Measurements from ENCODE around the gene LMAN1L. TPM values are rescaled to one million over a fixed set of nuclear protein-coding genes. Genes with fewer than 3 reads are reported as not detected.

LMAN1L gene
- total RNA-seq, 4 donors from 2014 or later: 0.29 to 1.3 TPM; not detected in 2

- no peak overlapping the region for H3K4me3 ChIP-seq (ENCODE audit: low read depth, poor library complexity, severe bottlenecking)
- TF ChIP-seq POLR2A (IDR thresholded peaks at IDR 0.05): no peak
- TF ChIP-seq CTCF (IDR thresholded peaks at IDR 0.05): no peak
- 79% methylated on average over 4 of the region's 4 CpGs for WGBS, 2 donors
- DNase-seq (ENCODE audit: low spot score in 2 of 2): no peak
- intact Hi-C loops (cut with DNase I; ENCODE audit: low total_unique reads): no loop called here
These were observed 36.7 kb upstream of the LMAN1L start for GRCh38 chr15:74775894-74776293.

GRCh38 chr15:74776821-74777768 lies 35.5 kb upstream of the LMAN1L start:
- TF ChIP-seq POLR2A (IDR thresholded peaks at IDR 0.05) (no peak), CTCF (IDR thresholded peaks at IDR 0.05) (no peak)
- H3K4me3 ChIP-seq (ENCODE audit: low read depth, poor library complexity, severe bottlenecking): no peak overlapping the region
- no peak for DNase-seq (ENCODE audit: low spot score in 2 of 2)
- WGBS, 2 donors: 42 to 44% methylated on average over 13 of the region's 13 CpGs
- intact Hi-C loops (cut with DNase I; ENCODE audit: low total_unique reads): no loop called here

DNA sequence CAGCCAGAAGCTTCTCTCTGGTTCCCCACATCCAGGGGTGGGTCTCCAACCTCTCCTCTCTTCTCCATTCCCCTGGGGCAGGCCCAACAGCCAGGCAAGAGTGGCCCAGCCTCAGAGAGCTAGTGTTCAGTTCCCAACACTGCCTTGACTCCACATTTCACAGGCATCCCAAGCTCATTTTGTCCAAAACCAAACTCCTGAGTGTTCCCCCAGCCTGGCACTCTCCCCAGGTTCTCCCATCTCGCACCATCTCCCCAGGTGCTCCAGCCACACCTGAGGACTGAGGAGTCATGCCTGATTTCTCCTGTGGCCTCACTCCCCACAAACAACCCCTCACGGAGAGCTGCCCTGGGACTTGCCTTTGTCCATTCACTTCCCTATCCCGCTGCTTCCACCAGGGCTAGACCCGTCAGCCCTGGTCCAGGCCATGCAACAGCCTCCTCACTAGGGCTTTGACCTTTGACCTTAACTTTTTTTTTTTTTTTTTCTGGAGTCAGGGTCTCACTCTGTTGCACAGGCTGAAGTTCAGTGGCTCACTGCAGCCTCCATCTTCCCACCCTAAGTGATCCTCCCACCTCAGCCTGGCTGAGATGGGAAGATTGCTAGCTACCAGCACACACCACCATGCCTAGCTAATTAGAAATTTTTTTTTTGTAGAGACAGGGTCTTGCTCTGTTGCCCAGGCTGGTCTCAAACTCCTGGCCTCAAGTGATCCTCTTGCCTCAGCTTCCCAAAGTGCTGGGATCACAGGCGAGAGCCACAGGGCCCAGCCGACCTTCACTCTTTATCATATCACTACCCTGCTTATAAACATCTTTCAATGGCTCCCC lies 34.7 kb upstream of the LMAN1L start:
- no peak for DNase-seq (ENCODE audit: low spot score in 2 of 2)
- TF ChIP-seq POLR2A (IDR thresholded peaks at IDR 0.05) (no peak), CTCF (IDR thresholded peaks at IDR 0.05) (no peak)
- intact Hi-C loops (cut with DNase I; ENCODE audit: low total_unique reads): no loop called here
- WGBS, 2 donors: 88 to 92% methylated on average over 6 of the region's 6 CpGs
- no peak overlapping the region for H3K4me3 ChIP-seq (ENCODE audit: low read depth, poor library complexity, severe bottlenecking)

DNA sequence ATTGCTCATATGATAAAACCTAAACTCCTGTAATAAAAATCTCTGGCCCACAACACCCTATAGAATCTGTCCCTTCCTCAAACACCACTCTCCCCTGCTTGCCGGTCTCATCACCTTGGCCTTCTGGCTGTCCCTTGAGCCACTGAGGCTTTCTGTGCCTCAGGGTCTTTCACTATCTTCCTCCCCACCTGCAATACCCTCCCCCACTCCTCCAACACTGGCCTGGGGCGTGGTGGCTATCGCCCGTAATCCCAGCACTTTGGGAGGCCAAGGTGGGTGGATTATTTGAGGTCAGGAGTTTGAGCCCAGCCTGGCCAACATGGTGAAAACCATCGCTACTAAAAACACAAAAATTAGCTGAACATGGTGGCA lies 34.0 kb upstream of the LMAN1L start:
- 95 to 98% methylated on average over 5 of the region's 5 CpGs for WGBS, 2 donors
- no peak for TF ChIP-seq CTCF (IDR thresholded peaks at IDR 0.05)
- TF ChIP-seq POLR2A (IDR thresholded peaks at IDR 0.05): no peak
- no peak for DNase-seq (ENCODE audit: low spot score in 2 of 2)
- H3K4me3 ChIP-seq (ENCODE audit: low read depth, poor library complexity, severe bottlenecking): no peak overlapping the region
- intact Hi-C loops (cut with DNase I; ENCODE audit: low total_unique reads): no loop called here

GRCh38 chr15:74779162-74779648 lies 33.4 kb upstream of the LMAN1L start:
- no peak overlapping the region for H3K4me3 ChIP-seq (ENCODE audit: low read depth, poor library complexity, severe bottlenecking)
- WGBS, 2 donors: 78 to 85% methylated on average over 7 of the region's 7 CpGs
- TF ChIP-seq POLR2A (IDR thresholded peaks at IDR 0.05) (no peak), CTCF (IDR thresholded peaks at IDR 0.05) (no peak)
- intact Hi-C loops (cut with DNase I; ENCODE audit: low total_unique reads): no loop called here
- DNase-seq (ENCODE audit: low spot score in 2 of 2): no peak
